HepG2 (cell line): ENCODE measurements around the gene MPZL3. TPM values are rescaled to one million over a fixed set of nuclear protein-coding genes. Genes with fewer than 3 reads are reported as not detected.

Experiments used
- SRSF4 ChIP-seq: fragments of 200-400 bp; formaldehyde crosslinking; IDR thresholded peaks from one replicate; pipeline ENCODE4 v1.6.1; 2018; ENCODE audit warnings: mild to moderate bottlenecking, low read depth, low read length, moderate library complexity; ENCODE audit not compliant: poor library complexity, severe bottlenecking
- SUZ12 ChIP-seq: fragments of 150-350 bp; IDR thresholded peaks from 2 replicates; pipeline ENCODE4 v1.6.1; 2014; ENCODE audit warnings: low read depth, low read length
- ZC3H13 ChIP-seq: sonication (generic); formaldehyde crosslinking; IDR thresholded peaks from 2 replicates; pipeline ENCODE4 v1.8.1; 2023; ENCODE audit warnings: mild to moderate bottlenecking, missing genetic modification reagents, moderate library complexity
- ZNF652 ChIP-seq: IDR thresholded peaks from 2 replicates; pipeline ENCODE4 v1.6.1; 2016; ENCODE audit warnings: low read depth, borderline replicate concordance
- ZNF879 ChIP-seq: sonication (generic); formaldehyde crosslinking; IDR thresholded peaks from 2 replicates; pipeline ENCODE4 v1.8.1; 2023; ENCODE audit warnings: missing genetic modification reagents
- polyA plus RNA-seq, 8 experiments: library from polyadenylated mRNA; depleted of rRNA in 3 of 8; stranded (reverse) in 7 of 8; unstranded in 1 of 8; fragments of >200 nt; fragmentation: Illumina TruSeq in 4 of 8; extraction: Trizol in 4 of 8; gene quantifications; 2 replicates each; pipeline versions ENCODE4 v1.2.1 to v1.2.3, GENCODE V29; 2011 to 2016; ENCODE audit warnings: low read depth in 4 of 8, missing spikeins in 1 of 8, mixed read lengths in 1 of 8; ENCODE audit not compliant: insufficient read depth in 1 of 8
- total RNA-seq, 5 experiments: library from RNA; depleted of rRNA; stranded (reverse); fragments of >200 nt; fragmentation: Illumina TruSeq; extraction: Trizol; gene quantifications; 2 replicates each; pipeline ENCODE4 v1.2.3, GENCODE V29; 2016; ENCODE audit warnings: low read depth in 1 of 5
- TF ChIP-seq, protein P1 (sequence below): sonication (generic); formaldehyde crosslinking; IDR thresholded peaks from 2 replicates; pipeline ENCODE4 v1.5.1; 2020; ENCODE audit warnings: mild to moderate bottlenecking, missing genetic modification reagents, moderate library complexity
- TF ChIP-seq, protein P2 (sequence below): sonication (generic); formaldehyde crosslinking; IDR thresholded peaks from 2 replicates; pipeline ENCODE4 v1.4.0; 2020; ENCODE audit warnings: mild to moderate bottlenecking, missing genetic modification reagents
- TF ChIP-seq, protein P3 (sequence below): sonication (generic); formaldehyde crosslinking; conservative IDR thresholded peaks from 2 replicates; pipeline ENCODE4 v1.4.0; 2020; ENCODE audit warnings: missing genetic modification reagents
- TF ChIP-seq, protein P4 (sequence below): sonication (generic); formaldehyde crosslinking; IDR thresholded peaks from 2 replicates; pipeline ENCODE4 v1.5.0; 2020; ENCODE audit warnings: mild to moderate bottlenecking, missing genetic modification reagents, borderline replicate concordance

The MPZL3 gene
- total and polyA plus RNA-seq, 2 of the 13 experiments (the other 11 are each of a cell fraction or from before 2014, with no cell fraction given) = 5.3 to 9.3 TPM

DNA sequence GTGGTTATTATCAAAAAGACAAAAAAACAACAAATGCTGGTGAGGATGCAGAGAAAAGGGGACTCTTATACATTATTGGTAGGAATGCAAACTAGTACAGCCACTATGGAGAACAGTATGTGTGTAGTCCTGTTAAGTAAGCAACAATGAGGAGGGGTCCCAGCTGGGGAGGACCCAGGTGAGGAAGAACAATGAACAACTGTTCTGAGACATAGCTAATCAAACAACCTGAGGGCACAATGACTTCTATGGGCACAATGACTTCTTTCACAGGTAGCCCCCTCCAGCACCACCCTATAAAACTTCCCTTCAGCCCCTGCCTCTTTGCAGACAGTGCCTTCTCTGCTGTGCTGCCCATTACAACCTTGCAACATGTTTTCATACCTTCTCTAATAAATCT, 32.9 kb downstream of the MPZL3 start (continued):
- TF ChIP-seq, protein P1, sequence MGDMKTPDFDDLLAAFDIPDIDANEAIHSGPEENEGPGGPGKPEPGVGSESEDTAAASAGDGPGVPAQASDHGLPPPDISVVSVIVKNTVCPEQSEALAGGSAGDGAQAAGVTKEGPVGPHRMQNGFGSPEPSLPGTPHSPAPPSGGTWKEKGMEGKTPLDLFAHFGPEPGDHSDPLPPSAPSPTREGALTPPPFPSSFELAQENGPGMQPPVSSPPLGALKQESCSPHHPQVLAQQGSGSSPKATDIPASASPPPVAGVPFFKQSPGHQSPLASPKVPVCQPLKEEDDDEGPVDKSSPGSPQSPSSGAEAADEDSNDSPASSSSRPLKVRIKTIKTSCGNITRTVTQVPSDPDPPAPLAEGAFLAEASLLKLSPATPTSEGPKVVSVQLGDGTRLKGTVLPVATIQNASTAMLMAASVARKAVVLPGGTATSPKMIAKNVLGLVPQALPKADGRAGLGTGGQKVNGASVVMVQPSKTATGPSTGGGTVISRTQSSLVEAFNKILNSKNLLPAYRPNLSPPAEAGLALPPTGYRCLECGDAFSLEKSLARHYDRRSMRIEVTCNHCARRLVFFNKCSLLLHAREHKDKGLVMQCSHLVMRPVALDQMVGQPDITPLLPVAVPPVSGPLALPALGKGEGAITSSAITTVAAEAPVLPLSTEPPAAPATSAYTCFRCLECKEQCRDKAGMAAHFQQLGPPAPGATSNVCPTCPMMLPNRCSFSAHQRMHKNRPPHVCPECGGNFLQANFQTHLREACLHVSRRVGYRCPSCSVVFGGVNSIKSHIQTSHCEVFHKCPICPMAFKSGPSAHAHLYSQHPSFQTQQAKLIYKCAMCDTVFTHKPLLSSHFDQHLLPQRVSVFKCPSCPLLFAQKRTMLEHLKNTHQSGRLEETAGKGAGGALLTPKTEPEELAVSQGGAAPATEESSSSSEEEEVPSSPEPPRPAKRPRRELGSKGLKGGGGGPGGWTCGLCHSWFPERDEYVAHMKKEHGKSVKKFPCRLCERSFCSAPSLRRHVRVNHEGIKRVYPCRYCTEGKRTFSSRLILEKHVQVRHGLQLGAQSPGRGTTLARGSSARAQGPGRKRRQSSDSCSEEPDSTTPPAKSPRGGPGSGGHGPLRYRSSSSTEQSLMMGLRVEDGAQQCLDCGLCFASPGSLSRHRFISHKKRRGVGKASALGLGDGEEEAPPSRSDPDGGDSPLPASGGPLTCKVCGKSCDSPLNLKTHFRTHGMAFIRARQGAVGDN (CRISPR knock-in tag) = no peak
- TF ChIP-seq SUZ12 (no peak), ZC3H13 (CRISPR knock-in tag) (no peak), ZNF879 (CRISPR knock-in tag) (no peak), ZNF652 (no peak), SRSF4 (no peak)
- TF ChIP-seq, protein P2, sequence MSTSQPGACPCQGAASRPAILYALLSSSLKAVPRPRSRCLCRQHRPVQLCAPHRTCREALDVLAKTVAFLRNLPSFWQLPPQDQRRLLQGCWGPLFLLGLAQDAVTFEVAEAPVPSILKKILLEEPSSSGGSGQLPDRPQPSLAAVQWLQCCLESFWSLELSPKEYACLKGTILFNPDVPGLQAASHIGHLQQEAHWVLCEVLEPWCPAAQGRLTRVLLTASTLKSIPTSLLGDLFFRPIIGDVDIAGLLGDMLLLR = no peak
- TF ChIP-seq, protein P3, sequence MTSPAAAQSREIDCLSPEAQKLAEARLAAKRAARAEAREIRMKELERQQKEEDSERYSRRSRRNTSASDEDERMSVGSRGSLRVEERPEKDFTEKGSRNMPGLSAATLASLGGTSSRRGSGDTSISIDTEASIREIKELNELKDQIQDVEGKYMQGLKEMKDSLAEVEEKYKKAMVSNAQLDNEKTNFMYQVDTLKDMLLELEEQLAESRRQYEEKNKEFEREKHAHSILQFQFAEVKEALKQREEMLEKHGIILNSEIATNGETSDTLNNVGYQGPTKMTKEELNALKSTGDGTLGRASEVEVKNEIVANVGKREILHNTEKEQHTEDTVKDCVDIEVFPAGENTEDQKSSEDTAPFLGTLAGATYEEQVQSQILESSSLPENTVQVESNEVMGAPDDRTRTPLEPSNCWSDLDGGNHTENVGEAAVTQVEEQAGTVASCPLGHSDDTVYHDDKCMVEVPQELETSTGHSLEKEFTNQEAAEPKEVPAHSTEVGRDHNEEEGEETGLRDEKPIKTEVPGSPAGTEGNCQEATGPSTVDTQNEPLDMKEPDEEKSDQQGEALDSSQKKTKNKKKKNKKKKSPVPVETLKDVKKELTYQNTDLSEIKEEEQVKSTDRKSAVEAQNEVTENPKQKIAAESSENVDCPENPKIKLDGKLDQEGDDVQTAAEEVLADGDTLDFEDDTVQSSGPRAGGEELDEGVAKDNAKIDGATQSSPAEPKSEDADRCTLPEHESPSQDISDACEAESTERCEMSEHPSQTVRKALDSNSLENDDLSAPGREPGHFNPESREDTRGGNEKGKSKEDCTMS (CRISPR knock-in tag) = no peak
- TF ChIP-seq, protein P4, sequence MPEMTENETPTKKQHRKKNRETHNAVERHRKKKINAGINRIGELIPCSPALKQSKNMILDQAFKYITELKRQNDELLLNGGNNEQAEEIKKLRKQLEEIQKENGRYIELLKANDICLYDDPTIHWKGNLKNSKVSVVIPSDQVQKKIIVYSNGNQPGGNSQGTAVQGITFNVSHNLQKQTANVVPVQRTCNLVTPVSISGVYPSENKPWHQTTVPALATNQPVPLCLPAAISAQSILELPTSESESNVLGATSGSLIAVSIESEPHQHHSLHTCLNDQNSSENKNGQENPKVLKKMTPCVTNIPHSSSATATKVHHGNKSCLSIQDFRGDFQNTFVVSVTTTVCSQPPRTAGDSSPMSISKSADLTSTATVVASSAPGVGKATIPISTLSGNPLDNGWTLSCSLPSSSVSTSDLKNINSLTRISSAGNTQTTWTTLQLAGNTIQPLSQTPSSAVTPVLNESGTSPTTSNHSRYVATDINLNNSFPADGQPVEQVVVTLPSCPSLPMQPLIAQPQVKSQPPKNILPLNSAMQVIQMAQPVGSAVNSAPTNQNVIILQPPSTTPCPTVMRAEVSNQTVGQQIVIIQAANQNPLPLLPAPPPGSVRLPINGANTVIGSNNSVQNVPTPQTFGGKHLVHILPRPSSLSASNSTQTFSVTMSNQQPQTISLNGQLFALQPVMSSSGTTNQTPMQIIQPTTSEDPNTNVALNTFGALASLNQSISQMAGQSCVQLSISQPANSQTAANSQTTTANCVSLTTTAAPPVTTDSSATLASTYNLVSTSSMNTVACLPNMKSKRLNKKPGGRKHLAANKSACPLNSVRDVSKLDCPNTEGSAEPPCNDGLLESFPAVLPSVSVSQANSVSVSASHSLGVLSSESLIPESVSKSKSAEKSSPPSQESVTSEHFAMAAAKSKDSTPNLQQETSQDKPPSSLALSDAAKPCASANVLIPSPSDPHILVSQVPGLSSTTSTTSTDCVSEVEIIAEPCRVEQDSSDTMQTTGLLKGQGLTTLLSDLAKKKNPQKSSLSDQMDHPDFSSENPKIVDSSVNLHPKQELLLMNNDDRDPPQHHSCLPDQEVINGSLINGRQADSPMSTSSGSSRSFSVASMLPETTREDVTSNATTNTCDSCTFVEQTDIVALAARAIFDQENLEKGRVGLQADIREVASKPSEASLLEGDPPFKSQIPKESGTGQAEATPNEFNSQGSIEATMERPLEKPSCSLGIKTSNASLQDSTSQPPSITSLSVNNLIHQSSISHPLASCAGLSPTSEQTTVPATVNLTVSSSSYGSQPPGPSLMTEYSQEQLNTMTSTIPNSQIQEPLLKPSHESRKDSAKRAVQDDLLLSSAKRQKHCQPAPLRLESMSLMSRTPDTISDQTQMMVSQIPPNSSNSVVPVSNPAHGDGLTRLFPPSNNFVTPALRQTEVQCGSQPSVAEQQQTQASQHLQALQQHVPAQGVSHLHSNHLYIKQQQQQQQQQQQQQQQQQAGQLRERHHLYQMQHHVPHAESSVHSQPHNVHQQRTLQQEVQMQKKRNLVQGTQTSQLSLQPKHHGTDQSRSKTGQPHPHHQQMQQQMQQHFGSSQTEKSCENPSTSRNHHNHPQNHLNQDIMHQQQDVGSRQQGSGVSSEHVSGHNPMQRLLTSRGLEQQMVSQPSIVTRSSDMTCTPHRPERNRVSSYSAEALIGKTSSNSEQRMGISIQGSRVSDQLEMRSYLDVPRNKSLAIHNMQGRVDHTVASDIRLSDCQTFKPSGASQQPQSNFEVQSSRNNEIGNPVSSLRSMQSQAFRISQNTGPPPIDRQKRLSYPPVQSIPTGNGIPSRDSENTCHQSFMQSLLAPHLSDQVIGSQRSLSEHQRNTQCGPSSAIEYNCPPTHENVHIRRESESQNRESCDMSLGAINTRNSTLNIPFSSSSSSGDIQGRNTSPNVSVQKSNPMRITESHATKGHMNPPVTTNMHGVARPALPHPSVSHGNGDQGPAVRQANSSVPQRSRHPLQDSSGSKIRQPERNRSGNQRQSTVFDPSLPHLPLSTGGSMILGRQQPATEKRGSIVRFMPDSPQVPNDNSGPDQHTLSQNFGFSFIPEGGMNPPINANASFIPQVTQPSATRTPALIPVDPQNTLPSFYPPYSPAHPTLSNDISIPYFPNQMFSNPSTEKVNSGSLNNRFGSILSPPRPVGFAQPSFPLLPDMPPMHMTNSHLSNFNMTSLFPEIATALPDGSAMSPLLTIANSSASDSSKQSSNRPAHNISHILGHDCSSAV = no peak
